ENCODE data around the gene CHRDL2.

The CHRDL2 gene

DNA sequence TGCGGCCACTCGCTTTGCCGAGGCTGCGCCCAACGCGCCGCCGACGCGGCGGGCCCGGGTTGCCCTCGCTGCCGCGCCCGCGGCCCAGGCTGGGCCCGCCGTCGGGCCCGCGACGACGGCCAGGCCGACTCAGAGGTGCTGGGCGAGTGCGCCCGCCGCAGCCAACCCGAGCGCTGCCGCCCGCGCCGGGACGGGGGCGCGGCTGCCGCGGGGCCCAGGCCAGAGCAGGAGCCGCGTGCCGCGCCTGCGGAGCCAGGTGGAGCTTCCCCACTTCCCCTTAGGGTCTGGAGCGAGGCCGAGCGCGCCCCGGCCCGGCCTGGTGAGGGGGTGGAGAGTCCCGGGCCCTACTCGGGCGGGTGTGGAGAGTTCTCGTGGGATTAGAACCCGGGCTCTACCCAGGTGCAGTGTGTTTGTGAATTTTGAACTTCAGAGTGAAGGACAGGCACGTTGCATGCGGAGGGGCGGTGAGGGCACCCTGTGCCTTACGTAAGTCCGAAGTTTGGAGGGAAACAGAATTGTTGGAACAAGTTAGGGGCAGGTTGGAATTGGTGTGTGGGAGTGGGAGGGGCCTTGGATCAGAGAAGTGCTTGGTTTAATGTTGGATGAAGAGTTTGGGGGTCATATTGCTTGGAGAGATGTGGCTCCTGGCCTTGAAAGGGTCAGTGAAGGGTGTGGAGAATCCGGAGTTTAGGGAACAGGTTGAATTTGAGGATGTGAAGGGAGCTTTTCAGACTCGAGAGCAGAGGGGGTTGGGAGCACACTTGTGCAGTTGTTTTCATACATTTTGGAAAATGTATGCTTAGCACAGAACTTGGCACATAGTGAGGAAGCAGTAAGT lies 18.1 kb upstream of the CHRDL2 start (continued):
- TF ChIP-seq ZNF449 (tag by site-specific recombination; IDR thresholded peaks at IDR 0.05) (no peak), ZBTB10 (tag by site-specific recombination; IDR thresholded peaks at IDR 0.05) (no peak), ZNF677 (tag by site-specific recombination; IDR thresholded peaks at IDR 0.05) (no peak), BCL11B (tag by site-specific recombination; IDR thresholded peaks at IDR 0.05; ENCODE audit: low read depth) (no peak), ZNF155 (tag by site-specific recombination; IDR thresholded peaks at IDR 0.05) (no peak), ZNF629 (tag by site-specific recombination; IDR thresholded peaks at IDR 0.05) (peak; percentile 36; the same call in 1 of the 2 replicates), KLF16 (tag by site-specific recombination; IDR thresholded peaks at IDR 0.05) (peak; percentile 48; the same call in 1 of the 2 replicates), MEIS1 (CRISPR knock-in tag; IDR thresholded peaks at IDR 0.05; ENCODE audit: borderline replicate concordance) (no peak), TCF7L2 (IDR thresholded peaks at IDR 0.05; ENCODE audit: borderline replicate concordance, low read depth, low read length) (no peak), ZBTB49 (tag by site-specific recombination; IDR thresholded peaks at IDR 0.05; ENCODE audit: low read depth) (no peak), ZBTB17 (tag by site-specific recombination; IDR thresholded peaks at IDR 0.05) (peak; percentile 32; the same call in 1 of the 2 replicates), ZNF701 (tag by site-specific recombination; IDR thresholded peaks at IDR 0.05) (no peak), ELK4 (IDR thresholded peaks at IDR 0.05; ENCODE audit: borderline replicate concordance, low read depth, low read length) (no peak), ZNF157 (tag by site-specific recombination; IDR thresholded peaks at IDR 0.05) (no peak), ZSCAN30 (tag by site-specific recombination; IDR thresholded peaks at IDR 0.05) (no peak), ZNF302 (tag by site-specific recombination; IDR thresholded peaks at IDR 0.05; ENCODE audit: low read depth) (no peak), SCRT1 (tag by site-specific recombination; IDR thresholded peaks at IDR 0.05; ENCODE audit: borderline replicate concordance) (no peak), HIC1 (tag by site-specific recombination; IDR thresholded peaks at IDR 0.05) (no peak), ZIC2 (tag by site-specific recombination; IDR thresholded peaks at IDR 0.05) (no peak), ZNF596 (tag by site-specific recombination; IDR thresholded peaks at IDR 0.05) (no peak)
- TF ChIP-seq, protein P1, sequence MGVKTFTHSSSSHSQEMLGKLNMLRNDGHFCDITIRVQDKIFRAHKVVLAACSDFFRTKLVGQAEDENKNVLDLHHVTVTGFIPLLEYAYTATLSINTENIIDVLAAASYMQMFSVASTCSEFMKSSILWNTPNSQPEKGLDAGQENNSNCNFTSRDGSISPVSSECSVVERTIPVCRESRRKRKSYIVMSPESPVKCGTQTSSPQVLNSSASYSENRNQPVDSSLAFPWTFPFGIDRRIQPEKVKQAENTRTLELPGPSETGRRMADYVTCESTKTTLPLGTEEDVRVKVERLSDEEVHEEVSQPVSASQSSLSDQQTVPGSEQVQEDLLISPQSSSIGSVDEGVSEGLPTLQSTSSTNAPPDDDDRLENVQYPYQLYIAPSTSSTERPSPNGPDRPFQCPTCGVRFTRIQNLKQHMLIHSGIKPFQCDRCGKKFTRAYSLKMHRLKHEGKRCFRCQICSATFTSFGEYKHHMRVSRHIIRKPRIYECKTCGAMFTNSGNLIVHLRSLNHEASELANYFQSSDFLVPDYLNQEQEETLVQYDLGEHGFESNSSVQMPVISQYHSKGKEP (tag by site-specific recombination; IDR thresholded peaks at IDR 0.05): no peak
- TF ChIP-seq, protein P2, sequence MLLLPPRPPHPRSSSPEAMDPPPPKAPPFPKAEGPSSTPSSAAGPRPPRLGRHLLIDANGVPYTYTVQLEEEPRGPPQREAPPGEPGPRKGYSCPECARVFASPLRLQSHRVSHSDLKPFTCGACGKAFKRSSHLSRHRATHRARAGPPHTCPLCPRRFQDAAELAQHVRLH (tag by site-specific recombination; IDR thresholded peaks at IDR 0.05): no peak
- TF ChIP-seq, protein P3, sequence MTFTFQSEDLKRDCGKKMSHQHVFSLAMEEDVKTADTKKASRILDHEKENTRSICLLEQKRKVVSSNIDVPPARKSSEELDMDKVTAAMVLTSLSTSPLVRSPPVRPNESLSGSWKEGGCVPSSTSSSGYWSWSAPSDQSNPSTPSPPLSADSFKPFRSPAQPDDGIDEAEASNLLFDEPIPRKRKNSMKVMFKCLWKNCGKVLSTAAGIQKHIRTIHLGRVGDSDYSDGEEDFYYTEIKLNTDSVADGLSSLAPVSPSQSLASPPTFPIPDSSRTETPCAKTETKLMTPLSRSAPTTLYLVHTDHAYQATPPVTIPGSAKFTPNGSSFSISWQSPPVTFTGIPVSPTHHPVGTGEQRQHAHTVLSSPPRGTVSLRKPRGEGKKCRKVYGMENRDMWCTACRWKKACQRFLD (tag by site-specific recombination; IDR thresholded peaks at IDR 0.05): no peak
- TF ChIP-seq, protein P4, sequence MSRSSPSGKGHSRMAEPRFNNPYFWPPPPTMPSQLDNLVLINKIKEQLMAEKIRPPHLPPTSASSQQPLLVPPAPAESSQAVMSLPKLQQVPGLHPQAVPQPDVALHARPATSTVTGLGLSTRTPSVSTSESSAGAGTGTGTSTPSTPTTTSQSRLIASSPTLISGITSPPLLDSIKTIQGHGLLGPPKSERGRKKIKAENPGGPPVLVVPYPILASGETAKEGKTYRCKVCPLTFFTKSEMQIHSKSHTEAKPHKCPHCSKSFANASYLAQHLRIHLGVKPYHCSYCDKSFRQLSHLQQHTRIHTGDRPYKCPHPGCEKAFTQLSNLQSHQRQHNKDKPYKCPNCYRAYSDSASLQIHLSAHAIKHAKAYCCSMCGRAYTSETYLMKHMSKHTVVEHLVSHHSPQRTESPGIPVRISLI (tag by site-specific recombination; IDR thresholded peaks at IDR 0.05): no peak
